Transverse colon (tissue), 4 donors: ENCODE data around the gene MAST4. TPM values are rescaled to one million over a fixed set of nuclear protein-coding genes. Genes with fewer than 3 reads are reported as not detected.

Source experiments
- DNase-seq: peaks from one replicate; pipeline ENCODE4 v3.0.0-alpha.2; 2019
- H3K27ac ChIP-seq, 4 donors: fragments of 200-600 bp; sonication (generic); 2 replicates each; pipeline ENCODE4 v1.5.1; 2016 to 2018; ENCODE audit warnings: inconsistent platforms in 4 of 4
- H3K27me3 ChIP-seq: fragments of 200-600 bp; sonication (generic); 2 replicates; pipeline ENCODE4 v1.5.1; 2017; ENCODE audit warnings: inconsistent platforms
- H3K36me3 ChIP-seq, 4 donors: fragments of 200-600 bp; sonication (generic); 2 replicates each; pipeline ENCODE4 v1.5.1; 2017 to 2019; ENCODE audit warnings: inconsistent platforms in 4 of 4
- H3K4me1 ChIP-seq, 4 donors: fragments of 200-600 bp; sonication (generic); 2 replicates each; pipeline ENCODE4 v1.5.1; 2017 to 2020; ENCODE audit warnings: inconsistent platforms in 4 of 4
- H3K4me3 ChIP-seq, 4 donors: fragments of 200-600 bp; sonication (generic); 1 replicate in 1 of 4; 2 replicates in 3 of 4; pipeline versions ENCODE4 v1.5.1 to v1.6.1; 2017 to 2019; ENCODE audit warnings: inconsistent platforms in 4 of 4
- H3K9me3 ChIP-seq, 2 donors: fragments of 200-600 bp; sonication (generic); 2 replicates each; pipeline ENCODE4 v1.5.1; 2017 to 2019; ENCODE audit warnings: inconsistent platforms in 2 of 2
- CTCF ChIP-seq, 5 experiments: fragments of 200-600 bp in 3 of 5; fragments of 450-650 bp in 2 of 5; sonication (generic) in 3 of 5; IDR thresholded peaks; 1 replicate in 2 of 5; 2 replicates in 3 of 5; pipeline ENCODE4 v1.5.1; 2016 to 2017; ENCODE audit warnings: antibody characterized with exemption in 5 of 5, inconsistent platforms in 3 of 5, mild to moderate bottlenecking in 2 of 5, moderate library complexity in 1 of 5
- EP300 ChIP-seq: sonication (generic); formaldehyde crosslinking; IDR thresholded peaks from one replicate; pipeline ENCODE4 v1.6.1; 2017; ENCODE audit warnings: antibody characterized with exemption, low read depth
- POLR2A ChIP-seq: fragments of 450-650 bp; IDR thresholded peaks from one replicate; pipeline ENCODE4 v1.6.1; 2016; ENCODE audit warnings: antibody characterized with exemption, mild to moderate bottlenecking, moderate library complexity
- POLR2AphosphoS5 ChIP-seq, 3 donors: sonication (generic); formaldehyde crosslinking; IDR thresholded peaks; one replicate each; pipeline ENCODE4 v1.6.1; 2016; ENCODE audit warnings: antibody characterized with exemption in 3 of 3
- WGBS, 2 donors: methylation state at CpG; one replicate each; pipeline ENCODE4 v1.1.5; 2018; ENCODE audit warnings: low coverage in 1 of 2; 5-methylcytosine and 5-hydroxymethylcytosine counted together
- in situ Hi-C, 4 donors: fragments of 200-750 bp; cut with MboI; loops; one replicate each; pipeline versions ENCODE4 v1.15.0 to v1.15.1; 2017; ENCODE audit warnings: low sequenced_read_pairs in 3 of 4, low pct_ligation_motif_present in 1 of 4, low pct_unique_long_range_greater_than_20kb in 1 of 4
- intact Hi-C: fragments of 100-400 bp; cut with DNase I; formaldehyde crosslinking; loops from one replicate; pipeline ENCODE4 v1.15.1; 2023; ENCODE audit warnings: low total_unique reads
- total RNA-seq, 4 donors: library from RNA; depleted of rRNA; stranded (reverse); fragments of >200 nt; gene quantifications; one replicate each; pipeline ENCODE4 v1.1.0, GENCODE V29; 2016

MAST4 gene
- total RNA-seq, 4 donors from 2014 or later, result 20.3 to 46.8 (median 35.4) TPM

- no peaks in the 10 kb centered on the region for H3K27me3 ChIP-seq
- DNase-seq, result peak; percentile 36
- intact Hi-C loops, result no loop called here
Observed at GRCh38 chr5:66986009-66986408, 389.8 kb downstream of the MAST4 start.

GRCh38 chr5:66986534-66986933 is 390.3 kb downstream of the MAST4 start:
- no peaks in the 10 kb centered on the region for H3K27me3 ChIP-seq
- H3K36me3 ChIP-seq, result no peaks in the 10 kb centered on the region
- no peaks in the 10 kb centered on the region for H3K9me3 ChIP-seq
- no peak for TF ChIP-seq EP300
- TF ChIP-seq POLR2AphosphoS5 (IDR thresholded peaks at IDR 0.05), result no peak
- TF ChIP-seq CTCF (IDR thresholded peaks at IDR 0.05), result no peak
- no peak for TF ChIP-seq POLR2A
- H3K4me1 ChIP-seq, result peaks cover 18 to 64% (median 39%) of the 10 kb centered on the region in 4 donors
- no peak overlapping the region for H3K4me3 ChIP-seq
- DNase-seq, result no peak
- intact Hi-C loops, result no loop called here
- H3K27ac ChIP-seq, result peak overlapping the region; percentile 66 to 73 (median 68)
- 58 to 60% methylated on average over 2 to 4 of the region's 4 CpGs for WGBS, 2 donors
- in situ Hi-C loops, result no loop called here

More at GRCh38 chr5:66986009-66986408, 389.8 kb downstream of the MAST4 start:
- no peak for TF ChIP-seq CTCF (IDR thresholded peaks at IDR 0.05)
- no peak for TF ChIP-seq POLR2AphosphoS5 (IDR thresholded peaks at IDR 0.05)
- 63 to 75% methylated on average over 2 of the region's 2 CpGs for WGBS, 2 donors
- Histone ChIP-seq H3K27ac (peak overlapping the region; percentile 66 to 73 (median 68)), H3K9me3 (no peaks in the 10 kb centered on the region), H3K4me3 (no peak overlapping the region), H3K4me1 (peaks cover 21 to 69% (median 44%) of the 10 kb centered on the region in 4 donors), H3K36me3 (no peaks in the 10 kb centered on the region)
- in situ Hi-C loops, result no loop called here

- no peak overlapping the region for H3K4me3 ChIP-seq
- peak overlapping the region in 1 of 4 donors; percentile 43 for H3K27ac ChIP-seq
- DNase-seq, result no peak
- intact Hi-C loops (no loop called here), in situ Hi-C loops (no loop called here)
- H3K27me3 ChIP-seq, result no peaks in the 10 kb centered on the region
- no peaks in the 10 kb centered on the region for H3K36me3 ChIP-seq
- no peaks in the 10 kb centered on the region for H3K9me3 ChIP-seq
- WGBS, 2 donors, result 35 to 36% methylated on average over 2 of the region's 2 CpGs
- H3K4me1 ChIP-seq, result peaks cover 12 to 58% (median 34%) of the 10 kb centered on the region in 4 donors
- no peak for TF ChIP-seq POLR2AphosphoS5 (IDR thresholded peaks at IDR 0.05)
Observed at GRCh38 chr5:66987126-66987525, 390.9 kb downstream of the MAST4 start.

- Histone ChIP-seq H3K4me1 (peaks cover 8 to 54% (median 30%) of the 10 kb centered on the region in 4 donors), H3K27me3 (no peaks in the 10 kb centered on the region), H3K9me3 (no peaks in the 10 kb centered on the region), H3K36me3 (no peaks in the 10 kb centered on the region), H3K27ac (no peak overlapping the region), H3K4me3 (no peak overlapping the region)
- no peak for DNase-seq
- in situ Hi-C loops, result no loop called here
- 59 to 60% methylated on average over 3 of the region's 3 CpGs for WGBS, 2 donors
- intact Hi-C loops, result no loop called here
- TF ChIP-seq CTCF (IDR thresholded peaks at IDR 0.05), result no peak
- no peak for TF ChIP-seq POLR2A
- TF ChIP-seq EP300, result no peak
- TF ChIP-seq POLR2AphosphoS5 (IDR thresholded peaks at IDR 0.05), result no peak
Observed at GRCh38 chr5:66987540-66987939, 391.3 kb downstream of the MAST4 start.
